Activated B cell treated with CpG ODN at 0.5 μM for 24 hours (primary cell): ENCODE measurements around the gene CYBA. TPM values are rescaled to one million over a fixed set of nuclear protein-coding genes. Genes with fewer than 3 reads are reported as not detected.

Experiments
- ATAC-seq: fragments of 200-7000 bp; cut with Tn5 transposase; one replicate; pipeline ENCODE4 v1.10.0; 2021; ENCODE audit warnings: low read depth, mild to moderate bottlenecking, moderate library complexity
- CTCF ChIA-PET: fragments of 350-600 bp; sonication (Branson Sonifier 250); formaldehyde crosslinking; loops from one replicate; lab custom pipeline; 2021; ENCODE audit warnings: antibody characterized with exemption; lab: Charles Lee
- POLR2A ChIA-PET: fragments of 350-600 bp; sonication (Branson Sonifier 250); formaldehyde crosslinking; loops from one replicate; lab custom pipeline; 2021; ENCODE audit warnings: antibody characterized with exemption; lab: Charles Lee
- DNase-seq: peaks from one replicate; pipeline ENCODE4 v3.0.0; 2022
- H3K27ac Mint-ChIP-seq: one replicate; pipeline ENCODE4 v1.8.0; 2020; ENCODE audit warnings: mixed read lengths
- H3K27me3 Mint-ChIP-seq: one replicate; pipeline ENCODE4 v1.8.0; 2021; ENCODE audit warnings: mixed read lengths
- H3K36me3 Mint-ChIP-seq: one replicate; pipeline ENCODE4 v1.8.0; 2021; ENCODE audit warnings: low read depth, mixed read lengths
- H3K4me1 Mint-ChIP-seq: one replicate; pipeline ENCODE4 v1.8.0; 2021; ENCODE audit warnings: mixed read lengths
- H3K4me3 Mint-ChIP-seq: one replicate; pipeline ENCODE4 v1.8.0; 2020; ENCODE audit warnings: mild to moderate bottlenecking, mixed read lengths
- H3K9me3 Mint-ChIP-seq: one replicate; pipeline ENCODE4 v1.8.0; 2020; ENCODE audit warnings: mixed read lengths
- intact Hi-C: fragments of 100-400 bp; cut with micrococcal nuclease; formaldehyde crosslinking; loops from one replicate; pipeline ENCODE4 v1.15.1; 2024
- total RNA-seq: library from RNA; stranded (reverse); gene quantifications from 2 replicates; pipeline ENCODE4 v1.2.3, GENCODE V29; 2022
- TF ChIP-seq, protein P1 (sequence below): fragments of 200-600 bp; IDR thresholded peaks from one replicate; pipeline ENCODE4 v1.8.0; 2022; ENCODE audit warnings: antibody characterized with exemption, mild to moderate bottlenecking

The CYBA gene
- total RNA-seq, 1 donor from 2014 or later: 456 TPM

DNA sequence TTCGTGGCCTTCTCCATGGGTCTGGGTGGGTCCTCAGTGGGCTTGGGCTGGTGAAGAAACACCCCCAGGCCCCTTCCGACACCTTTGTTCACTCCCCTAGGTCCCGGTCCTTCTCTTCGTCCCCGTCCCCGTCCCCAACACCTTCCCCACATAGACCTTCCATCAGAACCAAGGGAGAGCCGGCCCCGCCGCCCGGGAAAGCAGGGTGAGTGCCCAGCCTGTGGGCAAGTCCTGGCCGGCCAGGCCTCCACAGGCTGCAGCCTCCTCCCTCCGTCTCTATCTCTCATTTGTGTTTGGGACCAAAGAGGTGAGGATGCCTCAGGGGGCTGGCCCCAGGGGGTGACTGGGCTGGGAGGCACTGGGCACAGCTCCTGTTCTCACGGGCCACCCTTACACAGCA lies 27.0 kb downstream of the CYBA start:
- no peak overlapping the region for H3K27ac Mint-ChIP-seq
- DNase-seq (no peak), ATAC-seq (no peak)
- H3K4me1 Mint-ChIP-seq: no peaks in the 10 kb centered on the region
- H3K9me3 Mint-ChIP-seq: no peaks in the 10 kb centered on the region
- TF ChIP-seq, protein P1, sequence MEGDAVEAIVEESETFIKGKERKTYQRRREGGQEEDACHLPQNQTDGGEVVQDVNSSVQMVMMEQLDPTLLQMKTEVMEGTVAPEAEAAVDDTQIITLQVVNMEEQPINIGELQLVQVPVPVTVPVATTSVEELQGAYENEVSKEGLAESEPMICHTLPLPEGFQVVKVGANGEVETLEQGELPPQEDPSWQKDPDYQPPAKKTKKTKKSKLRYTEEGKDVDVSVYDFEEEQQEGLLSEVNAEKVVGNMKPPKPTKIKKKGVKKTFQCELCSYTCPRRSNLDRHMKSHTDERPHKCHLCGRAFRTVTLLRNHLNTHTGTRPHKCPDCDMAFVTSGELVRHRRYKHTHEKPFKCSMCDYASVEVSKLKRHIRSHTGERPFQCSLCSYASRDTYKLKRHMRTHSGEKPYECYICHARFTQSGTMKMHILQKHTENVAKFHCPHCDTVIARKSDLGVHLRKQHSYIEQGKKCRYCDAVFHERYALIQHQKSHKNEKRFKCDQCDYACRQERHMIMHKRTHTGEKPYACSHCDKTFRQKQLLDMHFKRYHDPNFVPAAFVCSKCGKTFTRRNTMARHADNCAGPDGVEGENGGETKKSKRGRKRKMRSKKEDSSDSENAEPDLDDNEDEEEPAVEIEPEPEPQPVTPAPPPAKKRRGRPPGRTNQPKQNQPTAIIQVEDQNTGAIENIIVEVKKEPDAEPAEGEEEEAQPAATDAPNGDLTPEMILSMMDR: no peak
- intact Hi-C loops: no loop called here
- ChIA-PET POLR2A (no interaction called here), CTCF (no interaction called here)
- H3K36me3 Mint-ChIP-seq: peaks cover 80% of the 10 kb centered on the region
- no peaks in the 10 kb centered on the region for H3K27me3 Mint-ChIP-seq
- no peak overlapping the region for H3K4me3 Mint-ChIP-seq

DNA sequence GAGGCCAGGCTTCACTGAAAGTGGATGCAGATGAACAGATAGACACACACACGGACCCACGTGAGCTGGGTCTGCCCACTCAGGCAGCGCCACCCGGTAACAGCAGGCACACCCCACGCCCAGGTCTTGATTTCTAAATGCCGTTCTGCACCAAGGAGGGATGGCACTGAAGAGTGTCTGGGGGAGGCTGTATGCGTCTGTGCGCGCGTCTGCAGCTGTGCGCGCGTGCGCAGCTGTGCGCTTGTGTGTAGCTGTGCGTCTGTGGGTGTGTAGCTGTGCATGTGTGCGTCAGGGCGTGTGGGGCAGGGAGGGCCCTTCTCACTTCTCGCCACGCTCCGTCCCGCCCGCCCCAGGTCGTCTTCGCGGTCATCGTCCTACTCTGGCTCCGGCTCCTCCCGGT lies 28.0 kb downstream of the CYBA start:
- peaks cover 82% of the 10 kb centered on the region for H3K36me3 Mint-ChIP-seq
- CTCF ChIA-PET: no interaction called here

DNA sequence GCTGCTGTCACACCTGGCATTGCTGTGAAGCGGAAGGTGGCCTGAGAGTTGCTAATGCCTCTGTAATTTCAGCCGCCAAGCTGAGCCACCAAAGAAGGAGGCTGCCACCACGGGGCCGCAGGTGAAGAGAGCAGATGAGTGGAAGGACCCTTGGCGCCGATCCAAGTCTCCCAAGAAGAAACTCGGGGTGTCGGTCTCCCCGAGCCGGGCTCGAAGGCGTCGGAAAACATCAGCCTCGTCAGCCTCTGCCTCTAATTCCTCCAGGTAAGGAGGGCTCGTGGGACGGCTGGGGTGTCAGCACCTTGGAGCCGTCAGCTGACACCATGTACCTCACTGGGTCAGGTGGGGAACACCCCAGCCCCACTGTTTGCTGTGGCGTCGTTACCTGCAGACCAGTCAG lies 28.7 kb downstream of the CYBA start:
- Mint-ChIP-seq H3K4me1 (no peaks in the 10 kb centered on the region), H3K4me3 (no peak overlapping the region), H3K27ac (no peak overlapping the region), H3K36me3 (peaks cover 79% of the 10 kb centered on the region), H3K27me3 (no peaks in the 10 kb centered on the region), H3K9me3 (no peaks in the 10 kb centered on the region)
- ATAC-seq (no peak), DNase-seq (no peak)
- intact Hi-C loops: no loop called here
- ChIA-PET POLR2A (no interaction called here), CTCF (no interaction called here)
- TF ChIP-seq, protein P1: no peak

More for the DNA sequence above, 28.0 kb downstream of the CYBA start:
- Mint-ChIP-seq H3K9me3 (no peaks in the 10 kb centered on the region), H3K27ac (no peak overlapping the region), H3K27me3 (no peaks in the 10 kb centered on the region), H3K4me1 (no peaks in the 10 kb centered on the region), H3K4me3 (no peak overlapping the region)
- TF ChIP-seq, protein P1: no peak
- intact Hi-C loops: no loop called here
- POLR2A ChIA-PET: interaction anchor here (0.9 kb wide), 1 partner anchor 10 kb away, joined by 3 read pairs; no protein-coding TSS in a partner anchor
- ATAC-seq (no peak), DNase-seq (no peak)

DNA sequence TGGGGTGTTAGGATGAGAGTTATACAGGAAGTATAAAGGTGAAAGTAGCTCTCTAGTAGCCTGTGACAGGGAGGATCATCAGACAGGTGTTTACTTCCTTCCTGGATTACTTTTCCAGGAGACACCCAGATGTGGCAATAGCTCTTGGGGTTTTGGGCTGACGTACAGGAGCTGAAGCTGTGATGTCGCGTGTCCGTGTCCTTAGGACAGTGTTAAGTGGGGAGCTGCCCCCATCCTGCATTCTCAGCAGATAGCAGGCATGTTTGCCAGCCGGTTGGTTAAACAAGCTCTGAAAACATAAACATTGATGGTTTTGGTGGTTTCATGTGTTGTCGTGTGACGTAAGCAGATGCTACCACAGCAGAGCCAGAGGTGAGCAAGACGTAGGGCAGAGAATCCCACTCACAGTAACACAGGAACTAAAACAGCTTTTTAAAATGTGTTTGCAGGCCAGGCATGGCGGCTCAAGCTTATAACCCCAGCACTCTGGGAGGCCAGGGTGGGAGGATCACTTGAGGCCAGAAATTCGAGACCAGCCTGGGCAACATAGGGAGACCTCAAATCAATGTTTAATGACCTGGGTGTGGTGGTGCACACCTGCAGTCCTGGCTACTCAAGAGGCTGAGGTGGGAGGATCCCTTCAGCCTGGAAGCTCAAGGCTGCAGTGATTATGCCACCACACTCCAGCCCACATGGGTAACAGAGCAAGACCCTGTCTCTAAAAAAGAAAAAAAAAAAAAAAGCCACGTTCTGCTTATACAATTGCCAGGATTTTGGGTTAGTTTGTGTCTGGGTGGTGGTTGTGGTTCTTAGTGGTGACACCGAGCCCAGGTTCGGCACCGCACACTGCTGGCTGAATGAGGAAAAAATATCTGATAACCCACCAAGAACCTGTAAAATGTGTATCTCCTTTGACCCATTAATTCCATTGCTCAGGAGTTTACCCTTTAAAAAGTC lies 30.7 kb downstream of the CYBA start:
- Mint-ChIP-seq H3K27me3 (no peaks in the 10 kb centered on the region), H3K4me3 (no peak overlapping the region), H3K36me3 (peaks cover 73% of the 10 kb centered on the region), H3K27ac (no peak overlapping the region), H3K4me1 (no peaks in the 10 kb centered on the region), H3K9me3 (no peaks in the 10 kb centered on the region)
- TF ChIP-seq, protein P1: no peak
- intact Hi-C loops: no loop called here
- ATAC-seq (no peak), DNase-seq (no peak)
- ChIA-PET POLR2A (interaction anchor here (0.6 kb wide), 2 partner anchors 705 to 1328 kb away, joined by 4 to 7 read pairs; no protein-coding TSS in a partner anchor), CTCF (no interaction called here)

DNA sequence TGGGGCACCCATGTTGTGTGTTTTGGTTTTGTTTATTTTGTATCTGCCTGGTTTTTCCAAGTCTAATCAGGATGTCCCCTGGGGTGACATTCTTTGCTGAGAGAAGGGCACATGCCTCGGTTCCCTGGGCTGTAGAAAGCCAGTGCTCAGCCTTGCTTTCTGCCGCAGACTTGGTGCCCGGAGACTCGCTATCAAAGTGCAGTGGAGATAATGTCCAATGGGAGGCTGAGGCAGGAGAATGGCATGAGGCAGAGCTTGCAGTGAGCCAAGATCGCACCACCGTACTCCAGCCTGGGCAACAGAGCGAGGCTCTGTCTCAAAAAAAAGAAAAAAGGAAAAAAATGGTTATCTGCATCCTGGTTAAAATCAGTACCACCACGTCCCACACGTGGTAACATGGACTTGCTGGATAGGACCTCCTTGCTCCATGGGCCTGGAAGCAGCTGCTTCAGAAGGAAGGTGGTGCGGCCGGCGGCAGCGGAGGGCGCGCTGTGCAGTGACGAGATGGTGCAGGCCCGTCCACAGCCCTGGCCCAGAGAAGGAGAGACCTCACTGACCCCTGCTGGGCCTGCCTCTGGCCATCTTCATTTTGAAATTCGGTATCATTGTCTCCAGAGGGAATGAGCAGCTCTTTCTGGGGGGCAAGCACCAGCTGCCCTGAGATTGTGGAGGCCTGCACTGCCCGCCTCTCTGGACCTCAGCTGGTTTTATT lies 31.7 kb downstream of the CYBA start:
- ChIA-PET CTCF (no interaction called here), POLR2A (no interaction called here)
- ATAC-seq (no peak), DNase-seq (no peak)
- H3K27me3 Mint-ChIP-seq: no peaks in the 10 kb centered on the region
- H3K4me1 Mint-ChIP-seq: no peaks in the 10 kb centered on the region
- peaks cover 75% of the 10 kb centered on the region for H3K36me3 Mint-ChIP-seq
- no peaks in the 10 kb centered on the region for H3K9me3 Mint-ChIP-seq
- intact Hi-C loops: no loop called here
- no peak overlapping the region for H3K4me3 Mint-ChIP-seq
- TF ChIP-seq, protein P1: no peak
- no peak overlapping the region for H3K27ac Mint-ChIP-seq
